LNCAP (cell line): ENCODE results near the gene SPINK7.

ENCODE experiments used
- TF ChIP-seq, protein P1 (sequence below): fragments of 450-650 bp; IDR thresholded peaks from 2 replicates; pipeline ENCODE4 v1.5.1; 2017; ENCODE audit warnings: mild to moderate bottlenecking

SPINK7 gene

DNA sequence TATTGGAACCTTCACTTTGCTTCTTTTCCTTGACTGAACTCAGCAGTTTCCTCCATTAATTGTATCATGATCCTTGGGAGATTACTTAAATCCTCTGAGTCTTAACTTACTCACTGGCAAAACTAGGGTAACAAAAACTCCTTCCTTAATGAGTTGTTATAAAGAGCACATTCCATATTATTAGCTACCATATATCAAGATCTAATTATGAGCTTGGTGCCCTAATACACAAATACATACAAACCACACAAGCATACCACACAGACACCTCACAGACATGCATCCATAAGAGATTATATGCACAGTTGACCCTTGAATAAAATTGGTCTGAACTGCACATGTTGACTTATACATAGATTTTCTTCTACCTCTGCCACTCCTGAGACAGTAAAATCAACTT lies 2.5 kb upstream of the SPINK7 start:
- TF ChIP-seq, protein P1, sequence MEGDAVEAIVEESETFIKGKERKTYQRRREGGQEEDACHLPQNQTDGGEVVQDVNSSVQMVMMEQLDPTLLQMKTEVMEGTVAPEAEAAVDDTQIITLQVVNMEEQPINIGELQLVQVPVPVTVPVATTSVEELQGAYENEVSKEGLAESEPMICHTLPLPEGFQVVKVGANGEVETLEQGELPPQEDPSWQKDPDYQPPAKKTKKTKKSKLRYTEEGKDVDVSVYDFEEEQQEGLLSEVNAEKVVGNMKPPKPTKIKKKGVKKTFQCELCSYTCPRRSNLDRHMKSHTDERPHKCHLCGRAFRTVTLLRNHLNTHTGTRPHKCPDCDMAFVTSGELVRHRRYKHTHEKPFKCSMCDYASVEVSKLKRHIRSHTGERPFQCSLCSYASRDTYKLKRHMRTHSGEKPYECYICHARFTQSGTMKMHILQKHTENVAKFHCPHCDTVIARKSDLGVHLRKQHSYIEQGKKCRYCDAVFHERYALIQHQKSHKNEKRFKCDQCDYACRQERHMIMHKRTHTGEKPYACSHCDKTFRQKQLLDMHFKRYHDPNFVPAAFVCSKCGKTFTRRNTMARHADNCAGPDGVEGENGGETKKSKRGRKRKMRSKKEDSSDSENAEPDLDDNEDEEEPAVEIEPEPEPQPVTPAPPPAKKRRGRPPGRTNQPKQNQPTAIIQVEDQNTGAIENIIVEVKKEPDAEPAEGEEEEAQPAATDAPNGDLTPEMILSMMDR = no peak

DNA sequence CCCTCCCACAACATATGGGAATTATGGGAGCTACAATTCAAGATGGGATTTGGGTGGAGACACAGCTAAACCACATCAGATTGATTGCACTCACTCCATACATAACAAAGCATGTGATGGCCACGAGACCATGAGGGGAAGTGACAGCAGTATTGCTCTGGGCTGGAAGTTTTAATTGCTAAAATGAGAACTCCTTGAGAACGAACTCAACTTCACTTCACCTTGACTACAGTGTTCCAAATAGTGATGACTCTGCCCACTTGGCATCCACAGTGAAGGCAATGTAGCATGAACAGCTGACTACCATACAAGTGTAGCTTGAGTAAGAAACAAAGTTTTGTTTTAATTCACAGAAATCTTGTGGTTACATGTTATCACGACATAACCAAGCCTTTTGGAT lies 739 bp upstream of the SPINK7 start:
- TF ChIP-seq, protein P1 = no peak

DNA sequence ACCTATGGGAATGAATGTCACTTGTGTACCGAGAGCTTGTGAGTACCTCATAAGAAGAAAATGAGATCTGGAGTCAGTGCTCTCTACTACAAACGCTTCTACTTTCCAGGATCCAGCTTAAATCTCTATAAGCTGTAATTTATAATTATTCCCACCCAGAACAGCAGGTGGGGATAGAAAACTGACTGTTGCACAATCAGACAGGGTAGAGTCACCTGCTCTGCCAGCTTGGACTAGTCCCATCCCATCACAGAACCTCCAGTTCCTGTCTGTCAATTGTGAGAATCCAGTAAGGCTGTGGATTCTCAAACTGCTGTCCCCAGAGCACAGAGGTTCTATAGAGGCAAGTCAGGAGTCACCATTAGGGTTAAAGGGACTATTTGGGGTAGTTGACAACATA lies 2.0 kb downstream of the SPINK7 start:
- TF ChIP-seq, protein P1 = no peak

DNA sequence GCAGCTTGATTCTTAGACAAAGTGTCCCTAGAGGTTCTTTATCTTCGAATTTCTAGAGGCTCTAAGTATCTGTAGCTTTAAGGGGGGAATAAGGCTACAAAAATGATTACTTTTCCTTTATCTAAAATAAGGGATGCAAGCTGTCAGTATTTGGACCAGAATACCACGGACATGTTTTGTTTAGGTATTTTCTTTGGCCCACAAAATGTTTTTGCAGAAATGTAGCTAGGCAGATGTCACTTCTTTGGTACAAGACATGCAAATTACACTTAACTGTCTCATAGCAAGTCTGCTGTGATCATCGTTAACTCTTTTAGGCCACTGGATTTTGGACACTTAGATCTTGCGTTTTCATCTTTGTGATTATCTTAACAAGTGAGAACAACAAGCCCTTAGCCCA lies 2.5 kb downstream of the SPINK7 start:
- TF ChIP-seq, protein P1 = no peak

DNA sequence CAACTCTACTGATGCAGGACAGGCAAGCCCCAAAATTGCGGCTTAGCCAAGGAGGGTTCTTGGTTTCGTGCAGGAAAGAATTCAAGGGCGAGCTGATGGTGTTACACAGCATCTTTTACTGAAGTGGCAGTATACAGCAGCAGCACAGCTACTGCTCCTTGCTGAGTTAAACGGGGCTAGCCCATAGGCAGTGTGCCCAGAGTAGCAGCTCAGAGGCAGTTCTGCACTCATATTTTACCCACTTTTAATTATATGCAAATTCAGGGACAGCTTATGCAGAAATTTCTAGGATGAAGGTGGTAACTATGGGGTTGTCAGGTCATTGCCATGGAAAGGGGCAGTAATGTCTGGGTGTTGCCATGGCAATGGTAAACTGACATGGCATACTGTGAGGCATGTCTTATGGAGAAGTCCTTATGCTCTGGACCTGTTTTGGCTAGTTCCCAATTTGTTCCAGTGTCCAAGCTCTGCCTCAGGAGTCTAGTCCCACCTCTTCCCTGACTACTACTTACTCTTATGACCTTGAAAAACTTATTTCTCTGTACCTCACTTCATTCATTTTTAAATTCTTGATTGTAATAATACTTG lies 21.1 kb downstream of the SPINK7 start:
- TF ChIP-seq, protein P1 = no peak

DNA sequence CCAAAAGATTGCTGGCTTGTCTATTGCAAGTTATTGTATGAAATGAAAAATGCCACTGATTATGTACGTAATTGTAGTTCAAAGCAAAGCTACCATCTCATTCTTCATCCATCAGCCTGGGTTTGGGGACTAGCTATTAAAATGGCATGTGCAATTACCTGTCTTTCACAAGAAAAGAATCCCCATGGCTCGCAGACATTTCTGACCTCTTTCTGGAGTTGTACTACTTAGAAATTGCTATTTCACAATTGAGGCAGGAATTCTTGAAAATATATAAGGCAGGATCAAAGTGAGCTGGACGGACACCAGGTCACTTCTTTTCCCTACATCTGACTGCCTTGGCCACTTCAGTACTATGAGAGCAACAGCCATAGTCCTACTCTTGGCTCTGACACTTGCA lies 23.0 kb downstream of the SPINK7 start, which contains the start of gene SPINK9:
Gene SPINK9 (plus strand): TSS at position 301 of the 400 bp plus-strand sequence. CDS start 55 bp downstream, at position 356.
- TF ChIP-seq, protein P1 = no peak

DNA sequence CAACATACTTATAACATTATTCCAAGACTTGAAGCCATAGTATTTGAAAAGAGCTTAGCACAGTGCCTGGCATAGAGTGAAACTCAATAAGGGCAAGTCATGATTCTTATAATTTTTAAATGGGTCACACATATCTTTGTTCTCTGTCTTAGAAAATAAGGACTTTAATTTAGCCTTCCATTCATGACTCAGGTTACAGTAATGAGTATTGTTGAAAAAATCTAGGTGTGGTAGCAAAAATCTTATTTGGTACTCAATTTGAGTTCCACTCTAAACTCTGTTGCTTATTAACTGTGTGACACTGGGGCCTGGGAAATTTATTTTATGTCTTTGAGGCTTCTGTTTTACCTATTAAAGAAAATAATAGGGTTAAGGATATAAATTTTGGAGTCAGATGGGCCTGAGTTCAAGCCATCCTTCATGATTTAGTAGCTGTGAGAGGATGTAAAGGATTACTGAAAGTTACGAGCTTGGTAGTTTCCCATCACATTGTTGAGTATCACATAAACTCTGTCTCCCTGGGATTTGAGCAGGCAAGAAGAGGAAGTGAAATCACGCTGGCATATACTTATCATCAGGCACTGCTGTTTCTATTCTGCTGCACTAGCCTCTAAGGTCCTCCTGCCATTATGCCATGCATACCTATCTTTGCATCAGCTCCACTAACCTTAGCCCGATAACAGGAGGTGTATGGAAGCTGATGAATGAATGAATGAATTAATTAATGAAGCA lies 24.6 kb downstream of the SPINK7 start:
- TF ChIP-seq, protein P1 = no peak
